K562 treated with DMSO at 1 percent for 4 hours (cell line): ENCODE measurements around the gene RGS9BP. TPM values are rescaled to one million over a fixed set of nuclear protein-coding genes. Genes with fewer than 3 reads are reported as not detected.

Source experiments
- total RNA-seq: library from RNA; unstranded; fragments of 300-600 nt; gene quantifications from 2 replicates; pipeline ENCODE4 v1.2.3, GENCODE V29; 2022; ENCODE audit not compliant: insufficient read depth

RGS9BP gene
- 1.1 TPM in 1 of 2 replicates, not detected in the other for total RNA-seq

GRCh38 chr19:32675720-32676185, at the start of gene RGS9BP:
Gene RGS9BP (plus strand): TSS chr19:32675848. CDS start chr19:32676264, 416 bp downstream.

GRCh38 chr19:32674931-32675719, 523 bp upstream of the RGS9BP start, which contains the start of gene ANKRD27:
Gene ANKRD27 (minus strand): TSS chr19:32675180. CDS start chr19:32659015, 16,165 bp downstream.

GRCh38 chr19:32691291-32691951, 15.8 kb downstream of the RGS9BP start, which contains the start of gene NUDT19:
Gene NUDT19 (plus strand): TSS chr19:32691821. CDS start chr19:32691961, 140 bp downstream.

GRCh38 chr19:32719611-32720059, 44.0 kb downstream of the RGS9BP start, which contains the start of gene TDRD12:
Gene TDRD12 (plus strand): TSS chr19:32719767. CDS start chr19:32720073, 306 bp downstream.

Other genes with a start within 250 kb of the RGS9BP start
- 58.9 and 73.8 TPM in 2 replicates for gene PDCD5, start 94.7 kb upstream of the RGS9BP start, total RNA-seq
- 37.9 and 52.4 TPM in 2 replicates for gene ANKRD27, start 668 bp upstream of the RGS9BP start, total RNA-seq
- 11.2 and 12.8 TPM in 2 replicates for gene NUDT19, start 16.0 kb downstream of the RGS9BP start, total RNA-seq
- gene TDRD12, start 43.9 kb downstream of the RGS9BP start, total RNA-seq: not detected in 2 replicates
- not detected in 2 replicates for gene SLC7A9, start 193.9 kb downstream of the RGS9BP start, total RNA-seq